Kidney glomerular epithelial cell (primary cell): ENCODE data around the gene ANKRD44.
A peak's percentile ranks its signal among the peaks of the same experiment; 100 is the strongest.

Experiments
- DNase-seq: peaks from one replicate; lab custom pipeline; 2025; lab: John Stamatoyannopoulos, UW

Gene ANKRD44

GRCh38 chr2:197286805-197287595, 23.6 kb downstream of the ANKRD44 start:
- peak; percentile 86 for DNase-seq

- DNase-seq, result no peak
Measured at GRCh38 chr2:197285361-197285760, 25.2 kb downstream of the ANKRD44 start.

- DNase-seq, result no peak
Measured at GRCh38 chr2:197284956-197285355, 25.6 kb downstream of the ANKRD44 start.

GRCh38 chr2:197281421-197281820, 29.2 kb downstream of the ANKRD44 start:
- no peak for DNase-seq

GRCh38 chr2:197280015-197280702, 30.4 kb downstream of the ANKRD44 start:
- DNase-seq, result no peak

- no peak for DNase-seq
Measured at GRCh38 chr2:197278799-197279763, 31.5 kb downstream of the ANKRD44 start.

- no peak for DNase-seq
Measured at GRCh38 chr2:197277794-197278193, 32.8 kb downstream of the ANKRD44 start.

- DNase-seq, result no peak
Measured at GRCh38 chr2:197276156-197276555, 34.4 kb downstream of the ANKRD44 start.

GRCh38 chr2:197274937-197275336, 35.6 kb downstream of the ANKRD44 start:
- DNase-seq, result no peak

- no peak for DNase-seq
Measured at GRCh38 chr2:197274349-197274748, 36.2 kb downstream of the ANKRD44 start.

GRCh38 chr2:197273485-197273884, 37.1 kb downstream of the ANKRD44 start:
- DNase-seq, result no peak

GRCh38 chr2:197270601-197271000, 40.0 kb downstream of the ANKRD44 start:
- DNase-seq, result no peak

- DNase-seq, result no peak
Measured at GRCh38 chr2:197269815-197270214, 40.8 kb downstream of the ANKRD44 start.

GRCh38 chr2:197268786-197269584, 41.6 kb downstream of the ANKRD44 start:
- DNase-seq, result no peak

GRCh38 chr2:197266477-197266876, 44.1 kb downstream of the ANKRD44 start:
- DNase-seq, result no peak

GRCh38 chr2:197265924-197266323, 44.7 kb downstream of the ANKRD44 start:
- DNase-seq, result no peak

GRCh38 chr2:197265036-197265435, 45.5 kb downstream of the ANKRD44 start:
- no peak for DNase-seq

GRCh38 chr2:197264332-197264731, 46.2 kb downstream of the ANKRD44 start:
- DNase-seq, result no peak

- no peak for DNase-seq
Measured at GRCh38 chr2:197263077-197263476, 47.5 kb downstream of the ANKRD44 start.

- no peak for DNase-seq
Measured at GRCh38 chr2:197261808-197262226, 48.8 kb downstream of the ANKRD44 start.

- no peak for DNase-seq
Measured at GRCh38 chr2:197259470-197259999, 51.0 kb downstream of the ANKRD44 start.
